ENCODE measurements around the gene RAB3GAP1.
A peak's percentile ranks its signal among the peaks of the same experiment; 100 is the strongest.

Gene RAB3GAP1

DNA sequence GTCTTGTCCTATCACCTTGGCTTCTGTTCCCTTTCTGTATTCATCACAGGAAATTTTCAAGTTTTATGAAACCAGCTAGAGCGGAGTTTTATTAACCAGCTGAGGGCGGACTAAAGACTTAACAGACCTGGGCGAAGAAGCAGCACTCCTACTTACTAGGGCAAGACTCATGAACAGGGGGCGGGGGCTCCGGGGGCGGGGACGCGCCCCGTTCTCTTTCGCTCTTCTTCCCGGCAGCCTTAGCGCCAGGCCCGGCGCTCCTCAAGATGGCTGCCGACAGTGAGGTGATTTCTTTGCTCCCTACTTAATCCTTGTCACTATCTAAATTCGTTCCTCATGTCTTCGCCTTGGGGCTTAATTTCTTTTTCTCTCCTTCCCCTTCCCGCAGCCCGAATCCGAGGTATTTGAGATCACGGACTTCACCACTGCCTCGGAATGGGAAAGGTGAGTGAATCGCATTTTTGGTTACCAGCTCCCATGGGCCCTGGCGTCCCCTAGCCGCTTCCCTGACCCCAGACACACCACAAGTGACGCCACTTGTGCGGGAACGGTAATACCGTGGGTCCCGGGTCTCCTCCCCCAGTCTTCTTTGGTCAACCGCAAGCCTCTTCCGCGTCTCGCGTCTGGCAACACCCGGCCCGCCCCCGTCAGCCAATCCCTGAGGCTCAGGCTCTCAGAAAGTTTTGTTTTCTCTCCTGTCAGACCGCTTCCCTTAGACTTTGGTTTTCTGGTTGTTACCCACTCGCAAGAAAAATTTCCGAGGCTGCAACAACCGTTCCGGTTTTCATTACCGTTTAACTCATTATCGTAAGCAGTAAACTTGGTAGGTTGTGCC, at the start of gene RAB3GAP1:
Gene RAB3GAP1, plus strand, starts transcription at position 251 of the 835 bp plus-strand sequence. Its CDS starts 16 bp downstream, at position 267.
- TF ChIP-seq, protein P1, sequence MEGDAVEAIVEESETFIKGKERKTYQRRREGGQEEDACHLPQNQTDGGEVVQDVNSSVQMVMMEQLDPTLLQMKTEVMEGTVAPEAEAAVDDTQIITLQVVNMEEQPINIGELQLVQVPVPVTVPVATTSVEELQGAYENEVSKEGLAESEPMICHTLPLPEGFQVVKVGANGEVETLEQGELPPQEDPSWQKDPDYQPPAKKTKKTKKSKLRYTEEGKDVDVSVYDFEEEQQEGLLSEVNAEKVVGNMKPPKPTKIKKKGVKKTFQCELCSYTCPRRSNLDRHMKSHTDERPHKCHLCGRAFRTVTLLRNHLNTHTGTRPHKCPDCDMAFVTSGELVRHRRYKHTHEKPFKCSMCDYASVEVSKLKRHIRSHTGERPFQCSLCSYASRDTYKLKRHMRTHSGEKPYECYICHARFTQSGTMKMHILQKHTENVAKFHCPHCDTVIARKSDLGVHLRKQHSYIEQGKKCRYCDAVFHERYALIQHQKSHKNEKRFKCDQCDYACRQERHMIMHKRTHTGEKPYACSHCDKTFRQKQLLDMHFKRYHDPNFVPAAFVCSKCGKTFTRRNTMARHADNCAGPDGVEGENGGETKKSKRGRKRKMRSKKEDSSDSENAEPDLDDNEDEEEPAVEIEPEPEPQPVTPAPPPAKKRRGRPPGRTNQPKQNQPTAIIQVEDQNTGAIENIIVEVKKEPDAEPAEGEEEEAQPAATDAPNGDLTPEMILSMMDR (IDR thresholded peaks at IDR 0.05; ENCODE audit: insufficient read depth, low read length, missing control alignments): no peak
- CTCF ChIA-PET: interaction anchor here (0.8 to 2.0 kb wide), 2 partner anchors 48 to 49 kb away, joined by 4 to 5 read pairs; no protein-coding TSS in a partner anchor
- peak within 1 kb of the TSS; percentile 72 for H3K4me3 ChIP-seq (ENCODE audit: low read depth, low read length)
- no peak for DNase-seq (ENCODE audit: low read depth, low spot score)
- POLR2A ChIA-PET: interaction anchor here (0.6 kb wide), 1 partner anchor 15 kb away, joined by 4 read pairs; no protein-coding TSS in a partner anchor

DNA sequence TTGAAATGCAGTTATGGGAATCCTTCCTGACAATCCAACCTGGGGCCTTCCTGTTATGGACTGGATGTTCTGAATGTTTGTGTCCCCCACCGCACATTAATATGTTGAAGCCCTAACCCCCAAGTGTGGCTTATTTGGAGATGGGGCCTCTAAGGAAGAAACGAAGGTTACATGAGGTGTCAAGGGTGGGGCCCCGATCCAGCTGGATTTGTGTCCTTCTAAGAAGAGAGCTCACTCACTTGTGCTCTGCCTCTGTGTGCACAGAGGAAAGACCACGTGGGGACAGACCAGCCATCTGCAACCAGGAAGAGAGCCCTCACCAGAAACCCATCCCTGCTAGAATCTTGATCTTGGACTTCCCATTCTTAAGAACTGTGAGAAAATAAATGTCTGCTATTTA, 49.3 kb upstream of the RAB3GAP1 start:
- H3K4me3 ChIP-seq (ENCODE audit: low read depth, low read length): no peak overlapping the region
- TF ChIP-seq, protein P1 (IDR thresholded peaks at IDR 0.05; ENCODE audit: insufficient read depth, low read length, missing control alignments): no peak
- DNase-seq (ENCODE audit: low read depth, low spot score): no peak
- POLR2A ChIA-PET: no interaction called here
- CTCF ChIA-PET: interaction anchor here (0.9 to 9.4 kb wide), 4 partner anchors 11 to 742 kb away, joined by 3 to 131 read pairs (median 50); no protein-coding TSS in a partner anchor

DNA sequence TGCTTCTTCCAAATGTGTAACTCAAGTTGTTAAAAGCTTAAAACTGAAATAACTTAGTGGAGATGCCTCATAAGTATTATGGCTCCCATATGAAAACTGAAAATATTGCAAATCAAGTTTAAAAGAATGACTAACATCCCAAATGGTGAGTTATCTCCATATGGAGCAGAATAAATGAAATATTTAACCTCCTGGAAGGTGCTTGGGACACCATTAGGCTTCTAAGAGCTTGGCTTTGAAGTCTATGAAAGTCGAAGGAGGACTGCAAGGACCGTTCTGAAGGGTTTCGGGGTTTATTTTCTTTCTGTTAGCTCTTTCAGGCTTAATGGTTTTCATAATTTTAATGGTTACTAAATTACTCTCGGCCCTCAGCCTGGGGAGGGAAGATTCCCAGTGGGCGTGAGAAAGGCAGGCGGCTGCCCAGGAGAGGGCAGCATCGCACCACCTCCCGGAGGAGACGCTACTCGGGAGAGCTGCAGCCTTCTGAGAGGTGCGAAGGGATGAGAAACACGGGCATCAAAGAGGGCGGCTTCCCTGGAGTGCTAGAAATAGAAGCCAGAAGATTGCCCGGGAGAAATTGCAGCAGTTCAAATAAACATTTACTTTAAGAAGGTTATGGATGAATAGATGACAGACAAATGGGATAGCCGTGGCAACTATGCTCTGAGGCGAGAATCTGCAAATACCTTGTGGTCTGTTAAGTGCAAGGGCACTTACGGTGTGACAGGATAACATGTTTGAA, 47.9 kb upstream of the RAB3GAP1 start:
- POLR2A ChIA-PET: no interaction called here
- TF ChIP-seq, protein P1 (IDR thresholded peaks at IDR 0.05; ENCODE audit: insufficient read depth, low read length, missing control alignments): peak; percentile 95
- CTCF ChIA-PET: interaction anchor here (0.6 to 9.4 kb wide), 53 partner anchors 8 to 812 kb away, joined by 3 to 131 read pairs (median 4); partner anchors contain the start of gene RAB3GAP1
- peak; percentile 4 for DNase-seq (ENCODE audit: low read depth, low spot score)
- no peak overlapping the region for H3K4me3 ChIP-seq (ENCODE audit: low read depth, low read length)

DNA sequence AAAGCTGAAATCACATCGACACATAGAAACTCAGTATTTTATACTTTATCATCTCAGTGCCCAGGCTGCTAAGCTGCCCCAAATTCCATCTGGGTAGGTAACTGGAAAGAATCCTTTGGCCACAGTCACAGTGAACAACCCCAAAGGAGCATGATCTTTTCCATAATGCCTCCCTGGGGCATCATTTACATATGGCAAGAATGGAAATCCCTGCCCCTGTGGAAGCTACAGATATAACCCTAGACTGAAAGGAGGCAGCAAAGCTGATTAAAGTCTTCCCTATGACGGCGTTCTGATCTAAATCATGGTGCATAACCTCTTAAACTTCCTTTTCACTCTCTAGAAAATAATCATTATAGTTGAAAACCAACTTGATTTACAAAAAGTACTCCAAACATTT, 46.3 kb upstream of the RAB3GAP1 start:
- DNase-seq (ENCODE audit: low read depth, low spot score): no peak
- TF ChIP-seq, protein P1 (IDR thresholded peaks at IDR 0.05; ENCODE audit: insufficient read depth, low read length, missing control alignments): no peak
- H3K4me3 ChIP-seq (ENCODE audit: low read depth, low read length): no peak overlapping the region
- POLR2A ChIA-PET: no interaction called here
- CTCF ChIA-PET: interaction anchor here (0.8 to 9.4 kb wide), 8 partner anchors 9 to 704 kb away, joined by 3 to 131 read pairs (median 22); no protein-coding TSS in a partner anchor

DNA sequence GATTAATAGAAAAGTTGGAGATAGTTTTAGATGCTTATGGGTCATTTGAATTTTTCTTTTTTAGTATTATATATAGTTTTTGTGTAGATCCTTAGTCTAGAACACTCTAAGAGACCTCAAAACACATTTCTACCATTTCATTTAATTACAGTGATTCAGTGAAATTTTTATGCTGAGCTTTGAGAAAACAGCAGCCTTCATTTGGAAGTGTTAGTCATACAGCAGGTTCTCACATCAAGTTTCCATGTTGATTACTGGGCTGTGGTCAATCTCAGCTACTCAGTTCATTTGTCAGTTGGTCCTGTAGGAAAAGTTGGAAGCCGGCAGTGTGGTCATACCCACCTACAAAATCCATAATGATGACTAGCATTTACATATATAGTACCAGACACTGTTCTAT, 42.8 kb upstream of the RAB3GAP1 start:
- TF ChIP-seq, protein P1 (IDR thresholded peaks at IDR 0.05; ENCODE audit: insufficient read depth, low read length, missing control alignments): no peak
- no peak for DNase-seq (ENCODE audit: low read depth, low spot score)
- H3K4me3 ChIP-seq (ENCODE audit: low read depth, low read length): no peak overlapping the region
- ChIA-PET POLR2A (no interaction called here), CTCF (interaction anchor here (1.3 to 1.5 kb wide), 3 partner anchors 577 to 700 kb away, joined by 4 to 7 read pairs (median 5); no protein-coding TSS in a partner anchor)

Data from AG04449 (cell line).